HEK293 (cell line): Measurements from ENCODE around the gene ZCCHC14.

Source experiments
- CTCF ChIP-seq: fragments of 450-650 bp; formaldehyde crosslinking; IDR thresholded peaks from 2 replicates; pipeline ENCODE4 v1.5.1; 2016; ENCODE audit warnings: missing biosample characterization, missing genetic modification characterization
- FEZF1 ChIP-seq: fragments of 450-650 bp; formaldehyde crosslinking; IDR thresholded peaks from 2 replicates; pipeline ENCODE4 v1.5.1; 2016; ENCODE audit warnings: missing biosample characterization, missing genetic modification characterization
- MYNN ChIP-seq: fragments of 450-650 bp; formaldehyde crosslinking; IDR thresholded peaks from 2 replicates; pipeline ENCODE4 v1.5.1; 2016; ENCODE audit warnings: missing biosample characterization, missing genetic modification characterization, borderline replicate concordance
- SP3 ChIP-seq: fragments of 450-650 bp; formaldehyde crosslinking; IDR thresholded peaks from 2 replicates; pipeline ENCODE4 v1.5.1; 2016; ENCODE audit warnings: missing biosample characterization, missing genetic modification characterization
- ZNF76 ChIP-seq: fragments of 450-650 bp; formaldehyde crosslinking; IDR thresholded peaks from 2 replicates; pipeline ENCODE4; 2016; ENCODE audit warnings: low read depth, missing biosample characterization, missing genetic modification characterization, borderline replicate concordance

- TF ChIP-seq SP3 (no peak), MYNN (no peak), CTCF (tag by site-specific recombination) (no peak), FEZF1 (tag by site-specific recombination) (no peak), ZNF76 (tag by site-specific recombination) (no peak)
These were observed 116.2 kb downstream of the ZCCHC14 start for GRCh38 chr16:87376660-87377059.
